Endothelial cell of umbilical vein (primary cell): ENCODE data around the gene PHB1.

Experiments used
- GATA2 ChIP-seq: IDR thresholded peaks from 2 replicates; pipeline ENCODE4 v1.7.0; 2011; ENCODE audit warnings: low read depth, mild to moderate bottlenecking, moderate library complexity, mixed read lengths, low read length; ENCODE audit not compliant: insufficient read length, insufficient read depth
- MYC ChIP-seq: IDR thresholded peaks from one replicate; pipeline ENCODE4 v1.6.1; 2011; ENCODE audit warnings: mild to moderate bottlenecking, low read depth, low read length
- POLR2A ChIP-seq: IDR thresholded peaks from 2 replicates; pipeline ENCODE4 v1.6.1; 2012; ENCODE audit warnings: low read depth, mild to moderate bottlenecking, control low read depth, low read length
- TF ChIP-seq, protein P1 (sequence below), 2 donors: IDR thresholded peaks; 1 replicate in 1 of 2; 2 replicates in 1 of 2; pipeline ENCODE4 v1.5.1; 2011; ENCODE audit warnings: low read length in 2 of 2, mild to moderate bottlenecking in 2 of 2, moderate library complexity in 2 of 2, control low read depth in 1 of 2, inconsistent platforms in 1 of 2, low read depth in 1 of 2; ENCODE audit not compliant: insufficient read depth in 1 of 2; ENCODE audit errors: extremely low read depth in 1 of 2

GRCh38 chr17:49401971-49402611, 12.6 kb downstream of the PHB1 start:
- TF ChIP-seq, protein P1, sequence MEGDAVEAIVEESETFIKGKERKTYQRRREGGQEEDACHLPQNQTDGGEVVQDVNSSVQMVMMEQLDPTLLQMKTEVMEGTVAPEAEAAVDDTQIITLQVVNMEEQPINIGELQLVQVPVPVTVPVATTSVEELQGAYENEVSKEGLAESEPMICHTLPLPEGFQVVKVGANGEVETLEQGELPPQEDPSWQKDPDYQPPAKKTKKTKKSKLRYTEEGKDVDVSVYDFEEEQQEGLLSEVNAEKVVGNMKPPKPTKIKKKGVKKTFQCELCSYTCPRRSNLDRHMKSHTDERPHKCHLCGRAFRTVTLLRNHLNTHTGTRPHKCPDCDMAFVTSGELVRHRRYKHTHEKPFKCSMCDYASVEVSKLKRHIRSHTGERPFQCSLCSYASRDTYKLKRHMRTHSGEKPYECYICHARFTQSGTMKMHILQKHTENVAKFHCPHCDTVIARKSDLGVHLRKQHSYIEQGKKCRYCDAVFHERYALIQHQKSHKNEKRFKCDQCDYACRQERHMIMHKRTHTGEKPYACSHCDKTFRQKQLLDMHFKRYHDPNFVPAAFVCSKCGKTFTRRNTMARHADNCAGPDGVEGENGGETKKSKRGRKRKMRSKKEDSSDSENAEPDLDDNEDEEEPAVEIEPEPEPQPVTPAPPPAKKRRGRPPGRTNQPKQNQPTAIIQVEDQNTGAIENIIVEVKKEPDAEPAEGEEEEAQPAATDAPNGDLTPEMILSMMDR (IDR thresholded peaks at IDR 0.05; ENCODE audit: extremely low read depth in 1 of 2, insufficient read depth in 1 of 2, low read depth in 1 of 2, low read length in 2 of 2): no peak
- TF ChIP-seq GATA2: no peak
- no peak for TF ChIP-seq POLR2A
- no peak for TF ChIP-seq MYC
